GM23338 (cell line): Measurements from ENCODE around the gene OSER1. TPM values are rescaled to one million over a fixed set of nuclear protein-coding genes. Genes with fewer than 3 reads are reported as not detected.
A peak's percentile ranks its signal among the peaks of the same experiment; 100 is the strongest.

Source experiments
- ATAC-seq: fragments of 200-7000 bp; cut with Tn5 transposase; 3 replicates; pipeline ENCODE4 v1.9.1; 2020
- DNase-seq: peaks from one replicate; pipeline ENCODE4 v3.0.0-alpha.2; 2015; ENCODE audit warnings: low spot score
- H2AFZ ChIP-seq: fragments of 200-600 bp; sonication (generic); 2 replicates; pipeline ENCODE4 v1.8.0; 2016; ENCODE audit warnings: antibody characterized with exemption, mild to moderate bottlenecking, moderate library complexity
- H3F3A ChIP-seq: fragments of 200-600 bp; sonication (generic); replicated peaks from 2 replicates; pipeline ENCODE4 v1.8.0; 2017; ENCODE audit warnings: antibody characterized with exemption, mixed run types, low read depth
- H3K27ac ChIP-seq: fragments of 200-600 bp; sonication (generic); 2 replicates; pipeline ENCODE4 v1.6.1; 2016; ENCODE audit warnings: low read depth
- H3K27me3 ChIP-seq: fragments of 200-600 bp; sonication (generic); 2 replicates; pipeline ENCODE4 v1.8.0; 2016; ENCODE audit warnings: mild to moderate bottlenecking, mixed run types, moderate library complexity; ENCODE audit not compliant: insufficient read depth
- H3K36me3 ChIP-seq: fragments of 200-600 bp; sonication (generic); 2 replicates; pipeline ENCODE4 v1.8.0; 2016; ENCODE audit warnings: mild to moderate bottlenecking; ENCODE audit not compliant: insufficient read depth
- H3K4me1 ChIP-seq: fragments of 200-600 bp; sonication (generic); 2 replicates; pipeline ENCODE4 v1.8.0; 2016; ENCODE audit warnings: mild to moderate bottlenecking, moderate library complexity; ENCODE audit not compliant: insufficient read depth
- H3K4me2 ChIP-seq: fragments of 200-600 bp; sonication (generic); 2 replicates; pipeline ENCODE4 v1.7.1; 2017; ENCODE audit warnings: mixed run types
- H3K4me3 ChIP-seq: fragments of 200-600 bp; sonication (generic); 2 replicates; pipeline ENCODE4 v1.6.1; 2016; ENCODE audit warnings: mixed run types
- H3K79me2 ChIP-seq: fragments of 200-600 bp; sonication (generic); replicated peaks from 2 replicates; pipeline ENCODE4 v1.8.0; 2017; ENCODE audit warnings: mild to moderate bottlenecking; ENCODE audit not compliant: insufficient read depth
- H3K9me2 ChIP-seq: fragments of 200-600 bp; sonication (generic); 2 replicates; pipeline ENCODE4 v1.8.0; 2017; ENCODE audit not compliant: insufficient read depth
- H4K20me1 ChIP-seq: fragments of 200-600 bp; sonication (generic); replicated peaks from 2 replicates; pipeline ENCODE4 v1.8.0; 2017; ENCODE audit warnings: mild to moderate bottlenecking; ENCODE audit not compliant: insufficient read depth
- H3K27ac Mint-ChIP-seq: 2 replicates; pipeline ENCODE4 v1.8.0; 2020; ENCODE audit warnings: inconsistent platforms, mild to moderate bottlenecking, moderate library complexity, mixed read lengths
- H3K27me3 Mint-ChIP-seq: 3 replicates; pipeline ENCODE4 v1.8.0; 2022; ENCODE audit warnings: low read depth, mild to moderate bottlenecking, moderate library complexity, mixed read lengths, inconsistent platforms; ENCODE audit not compliant: insufficient read depth, poor library complexity
- H3K36me3 Mint-ChIP-seq: 3 replicates; pipeline ENCODE4 v1.8.0; 2021; ENCODE audit warnings: low read depth, mild to moderate bottlenecking, inconsistent platforms, moderate library complexity, mixed read lengths
- H3K4me1 Mint-ChIP-seq: 3 replicates; pipeline ENCODE4 v1.8.0; 2020; ENCODE audit warnings: mild to moderate bottlenecking, inconsistent platforms, mixed read lengths
- H3K4me3 Mint-ChIP-seq: 3 replicates; pipeline ENCODE4 v1.8.0; 2021; ENCODE audit warnings: moderate library complexity, mild to moderate bottlenecking, inconsistent platforms, mixed read lengths
- H3K9me3 Mint-ChIP-seq: 3 replicates; pipeline ENCODE4 v1.8.0; 2020; ENCODE audit warnings: moderate library complexity, mild to moderate bottlenecking, inconsistent platforms, mixed read lengths
- EZH2 ChIP-seq: fragments of 200-600 bp; sonication (generic); IDR thresholded peaks from one replicate; pipeline ENCODE4 v1.8.0; 2017; ENCODE audit warnings: antibody characterized with exemption, mild to moderate bottlenecking, low read depth; ENCODE audit not compliant: unreplicated experiment
- JUNB ChIP-seq: IDR thresholded peaks from one replicate; pipeline ENCODE4 v1.6.1; 2016; ENCODE audit warnings: antibody characterized with exemption; ENCODE audit not compliant: unreplicated experiment
- NANOG ChIP-seq: IDR thresholded peaks from 2 replicates; pipeline ENCODE4 v1.6.1; 2016; ENCODE audit warnings: antibody characterized with exemption, borderline replicate concordance
- POLR2AphosphoS5 ChIP-seq: IDR thresholded peaks from 2 replicates; pipeline ENCODE4 v1.6.1; 2016; ENCODE audit warnings: antibody characterized with exemption, low read depth
- ZNF114 ChIP-seq: fragments of 250-450 bp; sonication (Bioruptor Pico); IDR thresholded peaks from 2 replicates; pipeline ENCODE4 v1.5.0; 2020; ENCODE audit warnings: mild to moderate bottlenecking, moderate library complexity
- ZNF331 ChIP-seq: fragments of 250-450 bp; sonication (Bioruptor Pico); IDR thresholded peaks from 2 replicates; pipeline ENCODE4 v1.5.0; 2020; ENCODE audit warnings: low read depth, mild to moderate bottlenecking, moderate library complexity
- polyA plus RNA-seq: library from polyadenylated mRNA; unstranded; fragments of >200 nt; fragmentation: Nextera tagmentation; extraction: Ambion mirVana; gene quantifications from 2 replicates; pipeline ENCODE4 v1.2.1, GENCODE V29; 2016
- total RNA-seq: library from RNA; depleted of rRNA; stranded (reverse); fragments of >200 nt; shearing (Covaris generic); gene quantifications from 2 replicates; pipeline ENCODE4 v1.2.3, GENCODE V29; 2014
- TF ChIP-seq, protein P1 (sequence below): IDR thresholded peaks from 2 replicates; pipeline ENCODE4 v1.6.1; 2016; ENCODE audit warnings: antibody characterized with exemption
- TF ChIP-seq, protein P2 (sequence below): fragments of 250-450 bp; sonication (Bioruptor Pico); IDR thresholded peaks from 2 replicates; pipeline ENCODE4 v1.5.0; 2020; ENCODE audit warnings: mild to moderate bottlenecking, moderate library complexity
- TF ChIP-seq, protein P3 (sequence below), 2 experiments: fragments of 200-600 bp in 1 of 2; sonication (generic) in 1 of 2; conservative IDR thresholded peaks; 2 replicates each; pipeline versions ENCODE4 v1.5.1 to v1.6.1; 2016 to 2017; ENCODE audit warnings: antibody characterized with exemption in 2 of 2, low read depth in 2 of 2, mild to moderate bottlenecking in 2 of 2, moderate library complexity in 1 of 2

OSER1 gene
- total and polyA plus RNA-seq, 2 experiments from 2014 or later = 25.2 to 31.1 TPM

DNA sequence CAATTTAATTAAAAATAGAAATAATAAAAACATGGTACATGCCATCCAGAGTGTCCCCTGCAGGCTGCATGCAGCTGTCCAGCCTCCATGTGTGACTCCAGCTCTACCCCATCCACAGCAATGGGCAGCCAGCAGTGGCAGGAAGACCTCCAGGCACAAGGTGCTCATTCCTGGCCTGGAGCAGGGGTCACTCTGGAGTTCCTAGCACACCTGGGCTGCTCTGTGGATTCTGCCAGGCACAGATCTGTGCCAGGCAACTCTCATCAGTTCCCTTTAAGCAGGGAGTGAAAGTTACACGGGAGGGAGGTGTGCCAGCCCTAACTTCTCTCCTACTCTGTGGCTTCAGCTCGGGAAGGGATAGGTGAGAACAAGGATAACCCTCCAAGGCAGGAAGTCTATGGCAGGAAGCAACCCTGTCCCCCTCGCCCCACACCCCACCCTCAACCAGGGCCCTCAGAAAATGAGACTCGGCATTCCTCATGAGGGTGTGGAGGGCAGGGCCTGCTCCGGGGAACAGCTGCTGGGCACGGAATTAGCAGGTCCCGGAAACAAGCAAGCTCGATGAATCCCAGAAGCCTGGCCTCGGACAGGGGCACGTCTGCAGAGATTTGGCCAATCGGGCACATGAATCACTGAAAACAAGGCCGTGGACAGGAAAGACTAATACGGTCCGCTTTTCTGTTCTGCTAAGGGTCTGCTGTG lies 33.6 kb downstream of the OSER1 start:
- ATAC-seq = peak; percentile 30
- Histone ChIP-seq H3K36me3 (no peaks in the 10 kb centered on the region), H3K4me1 (peaks cover 13% of the 10 kb centered on the region; the same call in 1 of the 2 replicates), H3K79me2 (no peaks in the 10 kb centered on the region), H2AFZ (peak overlapping the region; percentile 32; the same call in 1 of the 2 replicates), H3K9me2 (no peaks in the 10 kb centered on the region), H3F3A (no peaks in the 10 kb centered on the region), H3K4me3 (no peak overlapping the region), H3K27ac (no peak overlapping the region), H3K27me3 (no peaks in the 10 kb centered on the region), H3K4me2 (no peak overlapping the region), H4K20me1 (no peaks in the 10 kb centered on the region)
- peak; percentile 46 for DNase-seq
- H3K36me3 Mint-ChIP-seq = no peaks in the 10 kb centered on the region; the same call in 2 of the 3 replicates
- no peak overlapping the region for H3K27ac Mint-ChIP-seq
- no peak overlapping the region for H3K4me3 Mint-ChIP-seq
- H3K9me3 Mint-ChIP-seq = no peaks in the 10 kb centered on the region
- H3K27me3 Mint-ChIP-seq = peaks cover 2% of the 10 kb centered on the region
- H3K4me1 Mint-ChIP-seq = peaks cover 14% of the 10 kb centered on the region
- TF ChIP-seq ZNF331 (CRISPR knock-in tag) (no peak), POLR2AphosphoS5 (no peak)

DNA sequence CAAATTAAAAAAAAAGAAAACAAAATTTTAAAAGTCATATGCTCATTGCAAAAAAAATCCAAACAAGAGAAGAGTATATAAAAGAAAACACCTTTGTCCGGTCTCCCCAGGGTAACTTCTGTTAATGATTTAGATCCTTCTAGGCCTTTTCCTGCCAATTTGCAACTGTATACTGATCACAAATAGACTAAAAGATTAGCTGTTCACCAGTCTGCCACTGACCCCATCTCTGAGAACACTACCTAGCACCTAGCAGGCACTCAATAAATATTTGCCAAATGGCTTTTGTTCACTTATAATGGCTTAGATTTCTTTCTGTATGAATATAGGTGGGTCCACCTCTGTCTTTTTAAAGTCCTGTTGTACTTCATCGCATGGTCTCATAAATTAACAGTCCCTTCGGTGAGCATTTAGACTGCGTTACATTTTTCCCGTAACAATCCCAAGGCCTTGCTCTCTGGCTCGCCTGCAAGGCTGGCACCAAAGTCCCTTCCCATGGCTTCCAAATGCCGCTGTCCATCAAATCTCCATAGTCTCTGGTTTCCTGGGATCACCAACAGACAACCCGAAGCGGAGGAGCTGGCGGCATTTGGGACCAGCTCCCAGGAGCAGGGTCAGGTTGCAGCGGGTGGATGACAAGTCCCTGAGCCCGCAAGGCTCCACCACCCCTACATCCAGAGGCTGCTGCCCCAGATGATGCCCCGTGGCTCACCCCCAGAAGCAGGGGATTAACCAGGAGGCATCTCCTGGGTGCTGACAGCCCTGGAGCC lies 35.4 kb downstream of the OSER1 start:
- no peaks in the 10 kb centered on the region for H3K9me2 ChIP-seq
- no peak overlapping the region for H3K27ac ChIP-seq
- DNase-seq (no peak), ATAC-seq (no peak)
- no peak overlapping the region for H3K4me3 ChIP-seq
- H3K4me1 ChIP-seq = no peaks in the 10 kb centered on the region
- no peaks in the 10 kb centered on the region for H3K27me3 ChIP-seq
- H4K20me1 ChIP-seq = no peaks in the 10 kb centered on the region
- Mint-ChIP-seq H3K9me3 (no peaks in the 10 kb centered on the region), H3K27me3 (peaks cover 10% of the 10 kb centered on the region), H3K36me3 (no peaks in the 10 kb centered on the region; the same call in 2 of the 3 replicates), H3K4me3 (no peak overlapping the region), H3K27ac (no peak overlapping the region), H3K4me1 (no peaks in the 10 kb centered on the region; the same call in 2 of the 3 replicates)
- H2AFZ ChIP-seq = no peak overlapping the region
- no peaks in the 10 kb centered on the region for H3F3A ChIP-seq
- H3K4me2 ChIP-seq = no peak overlapping the region
- H3K79me2 ChIP-seq = no peaks in the 10 kb centered on the region
- H3K36me3 ChIP-seq = no peaks in the 10 kb centered on the region
- TF ChIP-seq NANOG = no peak
- TF ChIP-seq ZNF114 (CRISPR knock-in tag) = no peak
- no peak for TF ChIP-seq JUNB
- TF ChIP-seq, protein P1, sequence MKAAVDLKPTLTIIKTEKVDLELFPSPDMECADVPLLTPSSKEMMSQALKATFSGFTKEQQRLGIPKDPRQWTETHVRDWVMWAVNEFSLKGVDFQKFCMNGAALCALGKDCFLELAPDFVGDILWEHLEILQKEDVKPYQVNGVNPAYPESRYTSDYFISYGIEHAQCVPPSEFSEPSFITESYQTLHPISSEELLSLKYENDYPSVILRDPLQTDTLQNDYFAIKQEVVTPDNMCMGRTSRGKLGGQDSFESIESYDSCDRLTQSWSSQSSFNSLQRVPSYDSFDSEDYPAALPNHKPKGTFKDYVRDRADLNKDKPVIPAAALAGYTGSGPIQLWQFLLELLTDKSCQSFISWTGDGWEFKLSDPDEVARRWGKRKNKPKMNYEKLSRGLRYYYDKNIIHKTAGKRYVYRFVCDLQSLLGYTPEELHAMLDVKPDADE = no peak
- TF ChIP-seq, protein P2, sequence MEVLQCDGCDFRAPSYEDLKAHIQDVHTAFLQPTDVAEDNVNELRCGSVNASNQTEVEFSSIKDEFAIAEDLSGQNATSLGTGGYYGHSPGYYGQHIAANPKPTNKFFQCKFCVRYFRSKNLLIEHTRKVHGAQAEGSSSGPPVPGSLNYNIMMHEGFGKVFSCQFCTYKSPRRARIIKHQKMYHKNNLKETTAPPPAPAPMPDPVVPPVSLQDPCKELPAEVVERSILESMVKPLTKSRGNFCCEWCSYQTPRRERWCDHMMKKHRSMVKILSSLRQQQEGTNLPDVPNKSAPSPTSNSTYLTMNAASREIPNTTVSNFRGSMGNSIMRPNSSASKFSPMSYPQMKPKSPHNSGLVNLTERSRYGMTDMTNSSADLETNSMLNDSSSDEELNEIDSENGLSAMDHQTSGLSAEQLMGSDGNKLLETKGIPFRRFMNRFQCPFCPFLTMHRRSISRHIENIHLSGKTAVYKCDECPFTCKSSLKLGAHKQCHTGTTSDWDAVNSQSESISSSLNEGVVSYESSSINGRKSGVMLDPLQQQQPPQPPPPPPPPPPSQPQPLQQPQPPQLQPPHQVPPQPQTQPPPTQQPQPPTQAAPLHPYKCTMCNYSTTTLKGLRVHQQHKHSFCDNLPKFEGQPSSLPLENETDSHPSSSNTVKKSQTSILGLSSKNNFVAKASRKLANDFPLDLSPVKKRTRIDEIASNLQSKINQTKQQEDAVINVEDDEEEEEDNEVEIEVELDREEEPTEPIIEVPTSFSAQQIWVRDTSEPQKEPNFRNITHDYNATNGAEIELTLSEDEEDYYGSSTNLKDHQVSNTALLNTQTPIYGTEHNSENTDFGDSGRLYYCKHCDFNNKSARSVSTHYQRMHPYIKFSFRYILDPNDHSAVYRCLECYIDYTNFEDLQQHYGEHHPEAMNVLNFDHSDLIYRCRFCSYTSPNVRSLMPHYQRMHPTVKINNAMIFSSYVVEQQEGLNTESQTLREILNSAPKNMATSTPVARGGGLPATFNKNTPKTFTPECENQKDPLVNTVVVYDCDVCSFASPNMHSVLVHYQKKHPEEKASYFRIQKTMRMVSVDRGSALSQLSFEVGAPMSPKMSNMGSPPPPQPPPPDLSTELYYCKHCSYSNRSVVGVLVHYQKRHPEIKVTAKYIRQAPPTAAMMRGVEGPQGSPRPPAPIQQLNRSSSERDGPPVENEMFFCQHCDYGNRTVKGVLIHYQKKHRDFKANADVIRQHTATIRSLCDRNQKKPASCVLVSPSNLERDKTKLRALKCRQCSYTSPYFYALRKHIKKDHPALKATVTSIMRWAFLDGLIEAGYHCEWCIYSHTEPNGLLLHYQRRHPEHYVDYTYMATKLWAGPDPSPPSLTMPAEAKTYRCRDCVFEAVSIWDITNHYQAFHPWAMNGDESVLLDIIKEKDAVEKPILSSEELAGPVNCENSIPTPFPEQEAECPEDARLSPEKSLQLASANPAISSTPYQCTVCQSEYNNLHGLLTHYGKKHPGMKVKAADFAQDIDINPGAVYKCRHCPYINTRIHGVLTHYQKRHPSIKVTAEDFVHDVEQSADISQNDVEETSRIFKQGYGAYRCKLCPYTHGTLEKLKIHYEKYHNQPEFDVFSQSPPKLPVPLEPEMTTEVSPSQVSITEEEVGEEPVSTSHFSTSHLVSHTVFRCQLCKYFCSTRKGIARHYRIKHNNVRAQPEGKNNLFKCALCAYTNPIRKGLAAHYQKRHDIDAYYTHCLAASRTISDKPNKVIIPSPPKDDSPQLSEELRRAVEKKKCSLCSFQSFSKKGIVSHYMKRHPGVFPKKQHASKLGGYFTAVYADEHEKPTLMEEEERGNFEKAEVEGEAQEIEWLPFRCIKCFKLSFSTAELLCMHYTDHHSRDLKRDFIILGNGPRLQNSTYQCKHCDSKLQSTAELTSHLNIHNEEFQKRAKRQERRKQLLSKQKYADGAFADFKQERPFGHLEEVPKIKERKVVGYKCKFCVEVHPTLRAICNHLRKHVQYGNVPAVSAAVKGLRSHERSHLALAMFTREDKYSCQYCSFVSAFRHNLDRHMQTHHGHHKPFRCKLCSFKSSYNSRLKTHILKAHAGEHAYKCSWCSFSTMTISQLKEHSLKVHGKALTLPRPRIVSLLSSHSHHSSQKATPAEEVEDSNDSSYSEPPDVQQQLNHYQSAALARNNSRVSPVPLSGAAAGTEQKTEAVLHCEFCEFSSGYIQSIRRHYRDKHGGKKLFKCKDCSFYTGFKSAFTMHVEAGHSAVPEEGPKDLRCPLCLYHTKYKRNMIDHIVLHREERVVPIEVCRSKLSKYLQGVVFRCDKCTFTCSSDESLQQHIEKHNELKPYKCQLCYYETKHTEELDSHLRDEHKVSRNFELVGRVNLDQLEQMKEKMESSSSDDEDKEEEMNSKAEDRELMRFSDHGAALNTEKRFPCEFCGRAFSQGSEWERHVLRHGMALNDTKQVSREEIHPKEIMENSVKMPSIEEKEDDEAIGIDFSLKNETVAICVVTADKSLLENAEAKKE (CRISPR knock-in tag) = no peak
- TF ChIP-seq EZH2 = no peak
- TF ChIP-seq ZNF331 (CRISPR knock-in tag) = no peak
- TF ChIP-seq, protein P3, sequence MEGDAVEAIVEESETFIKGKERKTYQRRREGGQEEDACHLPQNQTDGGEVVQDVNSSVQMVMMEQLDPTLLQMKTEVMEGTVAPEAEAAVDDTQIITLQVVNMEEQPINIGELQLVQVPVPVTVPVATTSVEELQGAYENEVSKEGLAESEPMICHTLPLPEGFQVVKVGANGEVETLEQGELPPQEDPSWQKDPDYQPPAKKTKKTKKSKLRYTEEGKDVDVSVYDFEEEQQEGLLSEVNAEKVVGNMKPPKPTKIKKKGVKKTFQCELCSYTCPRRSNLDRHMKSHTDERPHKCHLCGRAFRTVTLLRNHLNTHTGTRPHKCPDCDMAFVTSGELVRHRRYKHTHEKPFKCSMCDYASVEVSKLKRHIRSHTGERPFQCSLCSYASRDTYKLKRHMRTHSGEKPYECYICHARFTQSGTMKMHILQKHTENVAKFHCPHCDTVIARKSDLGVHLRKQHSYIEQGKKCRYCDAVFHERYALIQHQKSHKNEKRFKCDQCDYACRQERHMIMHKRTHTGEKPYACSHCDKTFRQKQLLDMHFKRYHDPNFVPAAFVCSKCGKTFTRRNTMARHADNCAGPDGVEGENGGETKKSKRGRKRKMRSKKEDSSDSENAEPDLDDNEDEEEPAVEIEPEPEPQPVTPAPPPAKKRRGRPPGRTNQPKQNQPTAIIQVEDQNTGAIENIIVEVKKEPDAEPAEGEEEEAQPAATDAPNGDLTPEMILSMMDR (conservative IDR thresholded peaks at IDR 0.05; ENCODE audit: low read depth in 2 of 2) = no peak
